ENCODE results near the gene MAOA. TPM values are rescaled to one million over a fixed set of nuclear protein-coding genes. Genes with fewer than 3 reads are reported as not detected.

MAOA gene
- total RNA-seq, 1 donor from 2014 or later: 3.4 TPM

GRCh38 chrX:43750248-43750676 is 94.2 kb downstream of the MAOA start:
- DNase-seq (ENCODE audit: low read depth): peak; percentile 59

- DNase-seq (ENCODE audit: low read depth): peak; percentile 2
Measured at GRCh38 chrX:43753637-43754036, 97.5 kb downstream of the MAOA start.

- no peak for DNase-seq (ENCODE audit: low read depth)
Measured at GRCh38 chrX:43756076-43756475, 100.0 kb downstream of the MAOA start.

GRCh38 chrX:43758044-43758443 is 101.9 kb downstream of the MAOA start:
- no peak for DNase-seq (ENCODE audit: low read depth)

GRCh38 chrX:43785930-43786591 is 130.0 kb downstream of the MAOA start:
- DNase-seq (ENCODE audit: low read depth): no peak

Other genes starting within 250 kb of the MAOA start
- gene MAOB, start 226.2 kb downstream of the MAOA start, total RNA-seq: not detected in 2 replicates